Keratinocyte (primary cell): Measurements from ENCODE around the gene JAK1. TPM values are rescaled to one million over a fixed set of nuclear protein-coding genes. Genes with fewer than 3 reads are reported as not detected.

Experiments
- DNase-seq: peaks from one replicate; pipeline ENCODE4 v3.0.0-alpha.2; 2011; ENCODE audit warnings: low read depth, missing footprints, low spot score
- FAIRE-seq: peaks from 2 replicates; lab custom pipeline; 2011; peaks lifted over from hg19 to GRCh38; lab: Jason Lieb, UNC
- H2AFZ ChIP-seq: 2 replicates; pipeline ENCODE4 v1.6.0; 2012; ENCODE audit warnings: low read length, control low read depth, inconsistent platforms; ENCODE audit not compliant: control insufficient read depth
- H3K27ac ChIP-seq: 2 replicates; pipeline ENCODE4 v1.5.1; 2011; ENCODE audit warnings: low read length; ENCODE audit not compliant: control insufficient read depth, insufficient read depth
- H3K27me3 ChIP-seq: 3 replicates; pipeline ENCODE4 v1.6.0; 2011; ENCODE audit warnings: low read length; ENCODE audit not compliant: control insufficient read depth, insufficient read depth; ENCODE audit errors: extremely low read depth
- H3K36me3 ChIP-seq, 2 experiments: 2 replicates in 1 of 2; 3 replicates in 1 of 2; pipeline ENCODE4 v1.5.1; 2011; ENCODE audit warnings: low read length in 2 of 2, mild to moderate bottlenecking in 1 of 2; ENCODE audit not compliant: control insufficient read depth in 2 of 2, insufficient read depth in 2 of 2; ENCODE audit errors: extremely low read depth in 1 of 2
- H3K4me1 ChIP-seq: 3 replicates; pipeline ENCODE4 v1.5.1; 2011; ENCODE audit warnings: low read length; ENCODE audit not compliant: control insufficient read depth, insufficient read depth; ENCODE audit errors: extremely low read depth
- H3K4me2 ChIP-seq: 3 replicates; pipeline ENCODE4 v1.6.0; 2011; ENCODE audit warnings: low read depth, low read length; ENCODE audit not compliant: control insufficient read depth, insufficient read depth; ENCODE audit errors: extremely low read depth
- H3K4me3 ChIP-seq, 3 experiments: fragments of 200-600 bp in 1 of 3; sonication (generic) in 1 of 3; 2 replicates in 2 of 3; 3 replicates in 1 of 3; pipeline ENCODE4 v1.5.1; 2011 to 2016; ENCODE audit warnings: low read length in 3 of 3, mild to moderate bottlenecking in 3 of 3, control low read depth in 2 of 3, inconsistent platforms in 1 of 3, low read depth in 1 of 3, mixed read lengths in 1 of 3, mixed run types in 1 of 3, moderate library complexity in 1 of 3; ENCODE audit not compliant: control insufficient read depth in 2 of 3, insufficient read depth in 2 of 3; ENCODE audit errors: extremely low read depth in 1 of 3
- H3K79me2 ChIP-seq: 2 replicates; pipeline ENCODE4 v1.6.0; 2012; ENCODE audit warnings: low read length; ENCODE audit not compliant: control insufficient read depth, insufficient read depth
- H3K9ac ChIP-seq: 3 replicates; pipeline ENCODE4 v1.6.0; 2011; ENCODE audit warnings: low read length; ENCODE audit not compliant: control insufficient read depth, insufficient read depth; ENCODE audit errors: extremely low read depth
- H3K9me1 ChIP-seq: 3 replicates; pipeline ENCODE4 v1.6.0; 2011; ENCODE audit warnings: low read length; ENCODE audit not compliant: control insufficient read depth, insufficient read depth; ENCODE audit errors: extremely low read depth
- H3K9me3 ChIP-seq: 2 replicates; pipeline ENCODE4 v1.5.1; 2012; ENCODE audit warnings: low read depth, low read length; ENCODE audit not compliant: control insufficient read depth
- H4K20me1 ChIP-seq: 3 replicates; pipeline ENCODE4 v1.6.0; 2011; ENCODE audit warnings: low read length; ENCODE audit not compliant: control insufficient read depth, insufficient read depth; ENCODE audit errors: extremely low read depth
- EZH2 ChIP-seq: IDR thresholded peaks from one replicate; pipeline ENCODE4 v1.6.1; 2012; ENCODE audit warnings: inconsistent platforms, mild to moderate bottlenecking, low read length, moderate library complexity
- dilution Hi-C: fragments of 300-500 bp; cut with MboI; formaldehyde crosslinking; loops from one replicate; pipeline ENCODE4 v1.7.0; 2020; ENCODE audit warnings: low sequenced_read_pairs; ENCODE audit not compliant: extremely low pct_ligation_motif_present
- polyA plus RNA-seq, 5 experiments: library from polyadenylated mRNA; depleted of rRNA in 3 of 5; stranded (reverse) in 3 of 5; stranded (forward) in 1 of 5; unstranded in 1 of 5; fragments of >200 nt; gene quantifications; 1 replicate in 1 of 5; 2 replicates in 3 of 5; 3 replicates in 1 of 5; pipeline versions ENCODE4 v1.2.1 to v1.2.3, GENCODE V29; 2011 to 2012; ENCODE audit warnings: missing spikeins in 2 of 5, low read depth in 1 of 5, low replicate concordance in 1 of 5
- TF ChIP-seq, protein P1 (sequence below), 3 experiments: IDR thresholded peaks in 1 of 3; conservative IDR thresholded peaks in 1 of 3; optimal IDR thresholded peaks in 1 of 3; 2 replicates in 2 of 3; 3 replicates in 1 of 3; pipeline versions ENCODE3 to v1.5.1; 2011; ENCODE audit warnings: low read length in 3 of 3, mild to moderate bottlenecking in 3 of 3, moderate library complexity in 2 of 3, control low read depth in 1 of 3, inconsistent platforms in 1 of 3; ENCODE audit not compliant: insufficient read depth in 2 of 3; ENCODE audit errors: extremely low read depth in 1 of 3

The JAK1 gene
- polyA plus RNA-seq, 1 donor (not counting 4 experiments of a cell fraction or from before 2014, with no cell fraction given), result 50.9 TPM

DNA sequence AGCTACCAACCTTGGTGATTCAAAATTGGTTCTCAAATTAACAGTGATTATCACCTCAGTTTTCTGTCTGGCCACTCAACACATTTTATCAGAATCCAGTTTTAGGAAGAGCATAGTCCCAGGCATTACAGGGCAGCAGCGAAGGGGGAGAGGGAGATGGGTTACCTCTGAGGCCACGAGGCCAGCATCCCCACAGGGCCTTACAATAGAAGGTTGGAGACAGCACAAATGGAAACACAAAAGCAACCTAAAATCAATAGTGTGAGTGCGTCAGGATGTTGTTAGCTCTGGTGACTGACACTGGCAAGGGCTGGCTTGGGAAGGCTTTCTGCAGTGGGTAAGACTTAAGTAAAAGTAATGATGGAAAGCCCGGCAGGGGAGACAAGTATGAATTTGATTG is 79.5 kb downstream of the JAK1 start:
- no peak overlapping the region for H3K4me2 ChIP-seq
- H3K27me3 ChIP-seq, result no peaks in the 10 kb centered on the region
- DNase-seq (no peak), FAIRE-seq (no peak)
- no peak for TF ChIP-seq EZH2
- TF ChIP-seq, protein P1, sequence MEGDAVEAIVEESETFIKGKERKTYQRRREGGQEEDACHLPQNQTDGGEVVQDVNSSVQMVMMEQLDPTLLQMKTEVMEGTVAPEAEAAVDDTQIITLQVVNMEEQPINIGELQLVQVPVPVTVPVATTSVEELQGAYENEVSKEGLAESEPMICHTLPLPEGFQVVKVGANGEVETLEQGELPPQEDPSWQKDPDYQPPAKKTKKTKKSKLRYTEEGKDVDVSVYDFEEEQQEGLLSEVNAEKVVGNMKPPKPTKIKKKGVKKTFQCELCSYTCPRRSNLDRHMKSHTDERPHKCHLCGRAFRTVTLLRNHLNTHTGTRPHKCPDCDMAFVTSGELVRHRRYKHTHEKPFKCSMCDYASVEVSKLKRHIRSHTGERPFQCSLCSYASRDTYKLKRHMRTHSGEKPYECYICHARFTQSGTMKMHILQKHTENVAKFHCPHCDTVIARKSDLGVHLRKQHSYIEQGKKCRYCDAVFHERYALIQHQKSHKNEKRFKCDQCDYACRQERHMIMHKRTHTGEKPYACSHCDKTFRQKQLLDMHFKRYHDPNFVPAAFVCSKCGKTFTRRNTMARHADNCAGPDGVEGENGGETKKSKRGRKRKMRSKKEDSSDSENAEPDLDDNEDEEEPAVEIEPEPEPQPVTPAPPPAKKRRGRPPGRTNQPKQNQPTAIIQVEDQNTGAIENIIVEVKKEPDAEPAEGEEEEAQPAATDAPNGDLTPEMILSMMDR (optimal IDR thresholded peaks at IDR 0.05 in 1 of 3, IDR thresholded peaks at IDR 0.05 in 1 of 3, conservative IDR thresholded peaks at IDR 0.05 in 1 of 3; ENCODE audit: extremely low read depth in 1 of 3, insufficient read depth in 2 of 3, low read length in 3 of 3), result no peak
- peaks cover 5% of the 10 kb centered on the region for H4K20me1 ChIP-seq
- no peak overlapping the region for H3K27ac ChIP-seq
- no peak overlapping the region for H2AFZ ChIP-seq
- no peaks in the 10 kb centered on the region for H3K4me1 ChIP-seq
- peaks cover 0 to 3% of the 10 kb centered on the region in 2 experiments for H3K36me3 ChIP-seq
- H3K9me1 ChIP-seq, result no peaks in the 10 kb centered on the region
- H3K9me3 ChIP-seq, result no peaks in the 10 kb centered on the region
- H3K79me2 ChIP-seq, result peaks cover 15% of the 10 kb centered on the region
- no peak overlapping the region for H3K4me3 ChIP-seq
- dilution Hi-C loops, result no loop called here
- H3K9ac ChIP-seq, result no peak overlapping the region

DNA sequence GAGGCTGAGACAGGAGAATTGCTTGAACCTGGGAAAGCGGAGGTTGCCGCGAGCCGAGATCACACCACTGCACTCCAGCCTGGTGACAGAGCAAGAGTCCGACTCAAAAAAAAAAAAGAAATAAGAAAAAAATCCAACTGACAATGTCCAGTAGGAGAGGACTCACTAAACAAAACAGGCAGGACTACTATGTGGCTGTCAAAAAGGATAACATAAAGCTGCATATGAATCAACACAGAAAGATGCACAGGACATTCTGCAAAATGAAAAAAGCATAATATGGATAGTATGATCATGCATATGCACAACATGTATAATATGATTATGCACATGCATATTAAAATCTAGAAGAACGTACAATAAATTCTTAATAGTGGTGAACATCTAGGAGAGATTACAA is 80.7 kb downstream of the JAK1 start:
- Histone ChIP-seq H3K36me3 (peaks cover 0 to 3% of the 10 kb centered on the region in 2 experiments), H3K27me3 (no peaks in the 10 kb centered on the region), H3K9ac (no peak overlapping the region), H3K9me3 (no peaks in the 10 kb centered on the region), H3K9me1 (no peaks in the 10 kb centered on the region), H3K4me1 (peaks cover 4% of the 10 kb centered on the region), H2AFZ (no peak overlapping the region), H3K79me2 (peaks cover 8% of the 10 kb centered on the region), H4K20me1 (peaks cover 2% of the 10 kb centered on the region), H3K4me3 (no peak overlapping the region), H3K4me2 (no peak overlapping the region), H3K27ac (no peak overlapping the region)
- TF ChIP-seq, protein P1 (optimal IDR thresholded peaks at IDR 0.05 in 1 of 3, IDR thresholded peaks at IDR 0.05 in 1 of 3, conservative IDR thresholded peaks at IDR 0.05 in 1 of 3; ENCODE audit: extremely low read depth in 1 of 3, insufficient read depth in 2 of 3, low read length in 3 of 3), result no peak
- no peak for TF ChIP-seq EZH2
- DNase-seq, result no peak
- no peak for FAIRE-seq
- dilution Hi-C loops, result no loop called here
